Stimulated activated CD8-positive, alpha-beta memory T cell treated with anti-CD3 and anti-CD28 coated beads, Interleukin-7, amount 100 ng/mL, for 24 hours (primary cell): ENCODE measurements around the gene PWWP2B.
"Not testable (repeated sequence)": the region's sequence is repeated elsewhere in the genome, so short reads cannot be mapped to it uniquely, and the experiment has no call there.

Source experiments
- DNase-seq: peaks from one replicate; pipeline ENCODE4 v3.0.0-alpha.2; 2020; ENCODE audit warnings: low read depth

Gene PWWP2B

GRCh38 chr10:132363921-132364593, 32.9 kb upstream of the PWWP2B start:
- DNase-seq = no peak

GRCh38 chr10:132364594-132364970, 32.4 kb upstream of the PWWP2B start:
- peak; percentile 46 for DNase-seq

- no peak for DNase-seq
Observed at GRCh38 chr10:132365102-132365501, 31.9 kb upstream of the PWWP2B start.

GRCh38 chr10:132366006-132366405, 31.0 kb upstream of the PWWP2B start:
- no peak for DNase-seq

GRCh38 chr10:132366499-132366898, 30.5 kb upstream of the PWWP2B start:
- DNase-seq = no peak

GRCh38 chr10:132368391-132368790, 28.6 kb upstream of the PWWP2B start:
- no peak for DNase-seq

- no peak for DNase-seq
Observed at GRCh38 chr10:132368881-132369635, 27.9 kb upstream of the PWWP2B start.

- DNase-seq = no peak
Observed at GRCh38 chr10:132369636-132370185, 27.3 kb upstream of the PWWP2B start.

GRCh38 chr10:132370426-132371340, 26.3 kb upstream of the PWWP2B start:
- no peak for DNase-seq

- no peak for DNase-seq
Observed at GRCh38 chr10:132371641-132372081, 25.3 kb upstream of the PWWP2B start.

- DNase-seq = no peak
Observed at GRCh38 chr10:132372516-132373095, 24.4 kb upstream of the PWWP2B start.

- no peak for DNase-seq
Observed at GRCh38 chr10:132373241-132373955, 23.6 kb upstream of the PWWP2B start.

GRCh38 chr10:132374176-132374575, 22.8 kb upstream of the PWWP2B start:
- DNase-seq = no peak

- DNase-seq = no peak
Observed at GRCh38 chr10:132374612-132375011, 22.4 kb upstream of the PWWP2B start.

GRCh38 chr10:132375116-132375794, 21.7 kb upstream of the PWWP2B start:
- no peak for DNase-seq

GRCh38 chr10:132375795-132376297, 21.2 kb upstream of the PWWP2B start:
- no peak for DNase-seq

GRCh38 chr10:132376394-132376851, 20.6 kb upstream of the PWWP2B start:
- DNase-seq = no peak

- no peak for DNase-seq
Observed at GRCh38 chr10:132377326-132377725, 19.7 kb upstream of the PWWP2B start.

- not testable (repeated sequence) for DNase-seq
Observed at GRCh38 chr10:132379026-132379425, 18.0 kb upstream of the PWWP2B start.

- DNase-seq = not testable (repeated sequence)
Observed at GRCh38 chr10:132380986-132381385, 16.0 kb upstream of the PWWP2B start.
